ENCODE data around the gene MYOZ2.

MYOZ2 gene

GRCh38 chr4:119135721-119136121 lies at the start of gene MYOZ2:
Gene MYOZ2, plus strand, starts transcription at chr4:119135832. Its CDS starts 694 bp downstream, at chr4:119136526.
- DNase-seq (ENCODE audit: low read depth in 2 of 2): no peak

GRCh38 chr4:119087121-119087520 lies 48.5 kb upstream of the MYOZ2 start:
- DNase-seq (ENCODE audit: low read depth in 2 of 2): no peak

- DNase-seq (ENCODE audit: low read depth in 2 of 2): no peak
These were observed 48.0 kb upstream of the MYOZ2 start for GRCh38 chr4:119087656-119088055.

- DNase-seq (ENCODE audit: low read depth in 2 of 2): no peak
These were observed 42.4 kb upstream of the MYOZ2 start for GRCh38 chr4:119093042-119093827.

GRCh38 chr4:119097282-119097900 lies 38.2 kb upstream of the MYOZ2 start:
- no peak for DNase-seq (ENCODE audit: low read depth in 2 of 2)

- DNase-seq (ENCODE audit: low read depth in 2 of 2): no peak
These were observed 37.3 kb upstream of the MYOZ2 start for GRCh38 chr4:119098306-119098705.

- DNase-seq (ENCODE audit: low read depth in 2 of 2): peak; percentile 46 to 53
These were observed 36.3 kb upstream of the MYOZ2 start for GRCh38 chr4:119099227-119099810.

GRCh38 chr4:119100655-119101054 lies 35.0 kb upstream of the MYOZ2 start:
- no peak for DNase-seq (ENCODE audit: low read depth in 2 of 2)

GRCh38 chr4:119103263-119103662 lies 32.4 kb upstream of the MYOZ2 start:
- peak; percentile 95 to 97 for DNase-seq (ENCODE audit: low read depth in 2 of 2)

GRCh38 chr4:119104644-119105273 lies 30.9 kb upstream of the MYOZ2 start:
- no peak for DNase-seq (ENCODE audit: low read depth in 2 of 2)

GRCh38 chr4:119105605-119106004 lies 30.0 kb upstream of the MYOZ2 start:
- no peak for DNase-seq (ENCODE audit: low read depth in 2 of 2)

GRCh38 chr4:119106036-119107000 lies 29.3 kb upstream of the MYOZ2 start:
- no peak for DNase-seq (ENCODE audit: low read depth in 2 of 2)

GRCh38 chr4:119110121-119110520 lies 25.5 kb upstream of the MYOZ2 start:
- DNase-seq (ENCODE audit: low read depth in 2 of 2): no peak

GRCh38 chr4:119111296-119111695 lies 24.3 kb upstream of the MYOZ2 start:
- DNase-seq (ENCODE audit: low read depth in 2 of 2): no peak

GRCh38 chr4:119113033-119113655 lies 22.5 kb upstream of the MYOZ2 start:
- peak; percentile 81 for DNase-seq (ENCODE audit: low read depth in 2 of 2)

- no peak for DNase-seq (ENCODE audit: low read depth in 2 of 2)
These were observed 19.6 kb upstream of the MYOZ2 start for GRCh38 chr4:119116021-119116420.

- DNase-seq (ENCODE audit: low read depth in 2 of 2): peak in 1 of 2 experiments; percentile 33
These were observed 18.4 kb upstream of the MYOZ2 start for GRCh38 chr4:119116925-119117900.

GRCh38 chr4:119118397-119118796 lies 17.2 kb upstream of the MYOZ2 start:
- no peak for DNase-seq (ENCODE audit: low read depth in 2 of 2)

- DNase-seq (ENCODE audit: low read depth in 2 of 2): peak; percentile 67 to 68
These were observed 11.3 kb upstream of the MYOZ2 start for GRCh38 chr4:119124352-119124751.

GRCh38 chr4:119125931-119126330 lies 9.7 kb upstream of the MYOZ2 start:
- no peak for DNase-seq (ENCODE audit: low read depth in 2 of 2)
